Stimulated activated CD8-positive, alpha-beta memory T cell treated with anti-CD3 and anti-CD28 coated beads, Interleukin-15, amount 100 ng/mL, for 48 hours (primary cell): ENCODE measurements around the gene OR2J2.
"Not testable (repeated sequence)": the region's sequence is repeated elsewhere in the genome, so short reads cannot be mapped to it uniquely, and the experiment has no call there.

ENCODE experiments used
- DNase-seq, 2 donors: peaks; one replicate each; pipeline ENCODE4 v3.0.0-alpha.2; 2020; ENCODE audit warnings: low read depth in 2 of 2

Gene OR2J2

DNA sequence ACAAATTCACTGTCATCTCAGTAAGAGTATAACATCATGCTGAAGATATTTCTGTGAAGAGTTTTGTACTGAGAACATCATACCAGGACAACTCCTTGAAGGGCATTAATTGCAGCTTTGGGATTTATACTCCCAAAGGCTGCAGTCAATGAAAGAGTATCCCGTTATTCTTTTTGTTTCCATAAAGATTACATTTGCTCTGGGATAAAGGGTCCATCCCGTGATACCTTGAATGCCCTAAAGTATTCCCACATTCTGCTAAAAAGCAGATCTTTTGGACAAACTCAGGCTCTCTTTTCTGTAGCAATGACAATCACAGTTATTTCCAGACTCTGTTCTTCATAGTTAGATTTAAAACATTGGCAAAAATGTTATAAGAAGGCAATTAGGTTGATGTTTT, at the start of gene OR2J2:
Gene OR2J2, plus strand, starts transcription at position 301 of the 400 bp plus-strand sequence. CDS start 2,729 bp downstream, outside the sequence.
- DNase-seq, result not testable (repeated sequence)

GRCh38 chr6:29129326-29130012, 41.2 kb upstream of the OR2J2 start:
- no peak for DNase-seq

DNA sequence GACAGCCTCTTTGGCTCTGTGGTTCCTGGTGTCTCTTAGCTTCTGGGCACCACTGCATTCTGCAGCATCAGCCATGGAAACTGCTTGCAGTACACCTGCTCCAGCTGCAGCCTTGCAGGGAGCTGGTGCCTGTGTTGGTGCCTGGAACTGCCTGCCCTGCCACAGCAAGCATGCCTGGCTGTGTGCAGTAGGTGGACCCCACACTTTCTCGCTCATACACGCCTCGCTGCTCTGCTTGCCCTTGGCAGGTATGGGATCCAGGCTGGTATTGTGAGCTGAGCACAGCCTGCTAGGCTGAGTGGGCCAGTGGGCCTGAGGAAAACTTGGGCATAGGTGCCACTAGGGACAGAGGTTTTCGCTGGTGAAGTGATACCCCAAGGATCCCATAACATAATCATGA, 40.1 kb upstream of the OR2J2 start:
- no peak for DNase-seq

DNA sequence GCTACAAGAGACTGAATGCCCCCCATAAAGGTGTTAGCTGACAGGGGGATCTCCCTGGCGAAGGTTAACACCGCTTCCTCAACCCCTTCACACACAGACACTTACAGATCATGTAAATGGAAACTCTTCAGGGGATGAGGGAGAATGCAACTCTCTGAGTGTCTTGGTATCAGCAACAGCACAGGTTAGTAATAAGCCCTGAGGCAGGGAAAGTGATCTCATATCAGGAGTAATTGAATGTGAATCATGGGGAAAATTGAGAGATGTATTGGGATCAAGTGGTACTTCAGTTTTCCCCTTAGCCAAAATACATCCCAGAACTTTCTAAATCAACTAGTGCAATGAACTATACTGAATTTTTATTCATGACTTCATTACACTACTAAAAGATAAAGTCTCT, 39.0 kb upstream of the OR2J2 start:
- no peak for DNase-seq

DNA sequence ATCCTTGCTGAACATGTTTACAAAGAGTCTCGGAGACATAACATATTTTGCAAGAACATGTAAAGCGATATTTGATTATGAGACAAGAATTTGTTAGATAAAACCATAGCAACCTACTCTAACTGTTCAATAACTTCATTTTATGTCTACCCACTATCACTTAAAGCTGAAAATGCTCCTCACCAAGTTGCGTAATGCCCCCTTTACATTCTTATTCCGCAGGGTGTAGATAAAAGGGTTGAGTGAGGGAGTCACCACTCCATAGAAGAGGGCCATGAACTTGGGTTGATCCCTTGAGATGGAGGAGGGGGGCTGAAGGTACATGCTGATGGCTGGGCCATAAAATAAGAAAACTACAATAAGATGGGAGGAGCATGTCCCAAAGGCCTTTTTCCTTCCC, 33.0 kb upstream of the OR2J2 start:
- DNase-seq, result no peak

DNA sequence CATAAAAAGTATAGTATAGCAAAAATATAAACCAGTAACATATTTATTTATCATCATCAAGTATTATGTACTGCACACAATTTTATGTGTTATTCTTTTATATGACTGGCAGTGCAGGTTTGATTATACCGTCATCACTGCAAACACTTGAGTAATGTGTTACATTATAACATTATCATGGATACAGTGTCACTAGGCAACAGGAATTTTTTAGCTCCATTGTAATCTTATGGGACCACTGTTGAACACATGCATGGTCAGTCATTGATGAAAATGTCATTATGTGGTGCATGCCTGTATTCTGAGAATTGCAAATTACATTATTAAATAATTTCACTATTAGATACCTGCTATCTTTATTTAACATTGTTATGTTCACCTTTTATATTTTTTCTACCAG, 29.1 kb upstream of the OR2J2 start:
- DNase-seq, result no peak

GRCh38 chr6:29142309-29142708, 28.4 kb upstream of the OR2J2 start:
- no peak for DNase-seq

- no peak for DNase-seq
Observed at GRCh38 chr6:29146179-29146578, 24.5 kb upstream of the OR2J2 start.

DNA sequence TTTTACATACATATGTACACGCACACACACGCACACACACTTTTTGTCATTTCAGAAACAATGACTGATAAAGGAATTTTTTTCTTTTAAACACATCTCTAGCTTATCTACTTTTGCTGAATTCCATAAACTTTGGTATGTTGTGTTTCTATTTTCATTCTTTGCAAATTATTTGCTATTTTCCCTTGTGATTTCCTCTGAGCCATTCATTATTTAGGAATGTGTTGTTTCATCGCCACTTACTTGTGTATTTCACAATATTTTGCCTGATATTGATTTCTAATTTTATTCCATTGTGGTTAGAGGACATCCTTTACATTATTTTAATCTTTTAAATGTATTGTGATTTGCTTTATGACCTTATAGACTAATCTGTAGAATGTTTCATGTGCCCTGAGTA, 23.6 kb upstream of the OR2J2 start:
- DNase-seq, result no peak

DNA sequence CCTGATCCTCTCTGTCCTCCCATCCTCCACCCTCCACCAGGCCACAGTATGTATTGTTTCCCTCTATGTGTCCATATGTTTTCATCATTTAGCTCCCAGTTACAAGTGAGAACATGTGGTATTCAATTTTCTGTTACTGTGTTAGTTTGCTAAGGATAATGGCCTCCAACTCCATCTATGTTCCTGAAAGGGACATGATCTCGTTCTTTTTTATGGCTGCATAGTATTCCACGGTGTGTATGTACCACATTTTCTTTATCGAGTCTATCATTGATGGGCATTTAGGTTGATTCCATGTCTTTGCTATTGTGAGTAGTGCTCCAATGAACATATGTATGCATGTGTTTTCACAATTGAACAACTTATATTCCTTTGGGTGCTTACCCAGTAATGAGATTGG, 21.3 kb upstream of the OR2J2 start:
- not testable (repeated sequence) for DNase-seq

DNA sequence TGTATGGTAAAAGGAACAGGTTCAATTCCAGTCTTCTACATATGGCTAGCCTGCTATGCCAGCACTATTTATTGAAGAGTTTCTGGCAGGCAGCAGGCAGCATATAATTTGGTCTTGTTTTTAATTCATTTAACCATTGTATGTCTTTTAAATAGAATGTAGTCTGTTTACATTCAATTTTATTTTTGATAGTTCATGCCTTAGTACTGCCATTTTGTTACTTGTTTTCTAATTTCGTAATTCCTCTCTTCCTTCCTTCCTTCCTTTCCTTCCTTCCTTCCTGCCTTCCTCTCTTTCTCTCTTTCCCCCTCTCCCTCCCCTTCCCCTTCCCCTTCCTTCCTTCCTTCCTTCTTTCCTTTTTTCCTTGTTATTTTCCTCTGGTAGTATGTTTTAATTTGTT, 17.6 kb upstream of the OR2J2 start:
- DNase-seq, result no peak

DNA sequence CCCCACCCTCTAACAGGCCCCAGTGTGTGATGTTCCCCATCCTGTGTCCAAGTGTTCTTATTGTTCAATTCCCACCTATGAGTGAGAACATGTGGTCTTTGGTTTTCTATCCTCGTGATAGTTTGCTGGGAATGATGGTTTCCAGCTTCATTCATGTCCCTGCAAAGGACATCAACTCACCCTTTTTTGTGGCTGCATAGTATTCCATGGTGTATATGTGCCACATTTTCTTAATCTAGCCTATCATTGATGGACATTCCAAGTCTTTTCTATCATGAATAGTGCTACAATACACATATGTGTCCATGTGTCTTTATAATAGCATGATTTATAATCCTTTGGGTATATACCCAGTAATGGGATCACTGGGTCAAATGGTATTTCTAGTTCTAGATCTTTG, 15.5 kb upstream of the OR2J2 start:
- not testable (repeated sequence) for DNase-seq

DNA sequence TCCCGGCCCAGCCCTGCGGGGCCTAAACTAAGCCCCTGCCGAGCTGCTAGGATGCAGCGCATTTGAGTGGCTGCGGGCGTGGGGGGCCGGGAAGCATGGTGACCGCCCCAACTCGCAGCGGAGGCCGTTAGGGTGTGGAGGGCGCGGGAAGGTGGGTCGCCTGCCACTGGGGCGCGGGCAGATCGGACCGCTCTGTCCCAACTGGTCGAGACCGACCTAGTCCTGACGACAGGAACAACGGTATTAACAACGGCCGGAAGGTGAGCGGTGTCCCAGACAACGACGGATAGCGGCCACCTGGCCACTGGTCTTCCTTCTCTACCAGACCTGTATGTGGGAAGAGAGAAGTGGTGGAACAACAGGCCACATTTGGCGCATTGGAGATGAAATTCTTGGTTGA, 10.8 kb upstream of the OR2J2 start:
- DNase-seq, result not testable (repeated sequence)

GRCh38 chr6:29165571-29165970, 5.1 kb upstream of the OR2J2 start:
- DNase-seq, result not testable (repeated sequence)

GRCh38 chr6:29171736-29172135, 1.0 kb downstream of the OR2J2 start:
- no peak for DNase-seq

DNA sequence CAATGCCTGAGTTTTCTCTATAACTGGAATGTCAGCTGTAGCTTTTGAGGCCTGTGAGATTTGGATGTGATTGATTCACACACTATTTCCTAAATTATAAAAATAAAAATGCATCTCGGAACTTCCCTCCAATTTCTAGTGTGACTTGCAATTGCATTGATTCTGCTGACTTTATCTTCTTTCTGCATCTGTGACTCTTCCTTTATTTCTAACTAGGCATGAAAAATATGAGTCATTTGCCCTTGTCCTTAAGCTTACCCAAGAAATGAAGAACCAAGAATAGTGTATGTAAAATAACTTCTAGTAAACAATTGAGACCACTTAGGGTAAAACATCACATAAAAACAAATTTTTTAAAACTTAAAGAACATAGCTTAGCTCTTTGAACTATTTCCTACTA, 12.9 kb downstream of the OR2J2 start:
- no peak for DNase-seq

GRCh38 chr6:29188659-29189058, 18.0 kb downstream of the OR2J2 start:
- not testable (repeated sequence) for DNase-seq

GRCh38 chr6:29200767-29201662, 30.3 kb downstream of the OR2J2 start:
- DNase-seq, result no peak

GRCh38 chr6:29201966-29202365, 31.3 kb downstream of the OR2J2 start:
- no peak for DNase-seq

DNA sequence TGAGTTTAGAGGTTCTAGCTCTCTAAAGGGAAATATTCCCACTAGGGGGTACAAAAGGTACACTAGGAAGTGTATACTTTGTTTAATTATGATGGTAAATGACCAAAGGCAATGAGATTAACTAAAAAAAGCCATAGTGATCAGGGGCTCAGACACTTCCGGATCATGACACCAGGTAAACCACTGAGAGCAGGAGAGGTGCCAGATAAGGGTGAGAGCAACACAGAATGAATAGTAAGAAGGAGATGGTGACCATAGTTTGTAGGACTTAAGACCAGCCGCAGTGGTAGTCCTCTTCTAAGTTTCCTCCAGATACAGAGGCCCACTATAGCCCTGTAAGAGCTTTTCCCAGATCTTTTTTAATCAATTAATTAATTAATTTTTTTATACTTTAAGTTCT, 40.8 kb downstream of the OR2J2 start:
- no peak for DNase-seq

DNA sequence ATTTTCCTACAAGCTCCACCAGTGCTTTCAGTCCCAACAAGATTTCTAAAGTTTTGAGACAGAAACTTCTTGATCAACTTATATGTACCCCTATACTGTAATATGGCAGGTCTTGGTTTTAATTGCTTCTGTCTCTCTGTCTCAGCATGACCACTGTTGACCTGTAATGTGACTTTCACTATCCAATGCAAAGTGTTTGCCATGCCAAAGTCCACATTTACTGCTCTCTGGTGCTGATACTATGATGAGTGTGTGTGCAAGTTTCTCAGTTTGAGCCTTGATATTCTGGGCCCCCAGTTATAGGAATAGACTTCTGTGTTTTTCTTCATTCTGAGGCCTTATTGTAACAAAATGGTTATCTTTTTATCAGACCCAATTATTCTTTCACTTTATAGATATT, 45.8 kb downstream of the OR2J2 start:
- no peak for DNase-seq

DNA sequence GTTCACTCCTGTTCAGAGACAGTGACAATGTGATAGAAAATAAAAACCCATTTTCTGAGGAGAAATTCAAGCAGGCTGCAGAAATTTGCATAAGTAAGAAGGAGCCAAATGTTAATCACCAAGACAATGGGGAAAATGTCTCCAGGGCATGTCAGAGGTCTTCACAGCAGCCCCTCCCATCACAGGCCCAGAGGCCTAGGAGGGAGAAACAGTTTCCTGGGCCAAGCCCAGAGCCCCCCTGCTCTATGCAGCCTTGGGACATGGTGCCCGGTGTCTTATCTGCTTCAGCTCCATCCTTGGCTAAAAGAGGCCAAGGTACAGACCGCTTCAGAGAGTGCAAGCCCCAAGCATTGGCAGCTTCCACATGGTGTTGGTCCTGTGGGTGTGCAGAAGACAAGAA, 46.5 kb downstream of the OR2J2 start:
- DNase-seq, result not testable (repeated sequence)

- DNase-seq, result not testable (repeated sequence)
Observed at GRCh38 chr6:29218056-29218455, 47.3 kb downstream of the OR2J2 start.
